ENCODE results near the gene AMBN. TPM values are rescaled to one million over a fixed set of nuclear protein-coding genes. Genes with fewer than 3 reads are reported as not detected.

AMBN gene
- total RNA-seq, 1 experiment from 2014 or later, result not detected

GRCh38 chr4:70651864-70652506 lies 59.9 kb downstream of the AMBN start:
- CTCF ChIA-PET, result interaction anchor here (0.8 to 1.3 kb wide), 4 partner anchors 19 to 358 kb away, joined by 4 to 6 read pairs (median 4); no protein-coding TSS in a partner anchor
- no TSS peak for BruUV-seq (replicated peaks)
- intact Hi-C loops (cut with micrococcal nuclease; ENCODE audit: unreplicated experiment), result loop anchor here (1.0 to 5.0 kb wide), 4 partner anchors 36 to 1061 kb away; partner anchors contain the start of gene UTP3
- Mint-ChIP-seq H3K4me1 (ENCODE audit: low read depth, unreplicated experiment) (no peaks in the 10 kb centered on the region), H3K4me3 (ENCODE audit: low read depth, unreplicated experiment) (no peak overlapping the region), H3K27ac (ENCODE audit: unreplicated experiment) (no peak overlapping the region), H3K27me3 (ENCODE audit: unreplicated experiment) (no peaks in the 10 kb centered on the region), H3K36me3 (ENCODE audit: insufficient read depth, unreplicated experiment) (no peaks in the 10 kb centered on the region), H3K9me3 (ENCODE audit: low read depth, unreplicated experiment) (no peaks in the 10 kb centered on the region)
- DNase-seq, result no peak
- TF ChIP-seq CTCF (IDR thresholded peaks at IDR 0.05; ENCODE audit: unreplicated experiment), result peak; percentile 29

- H3K4me1 Mint-ChIP-seq (ENCODE audit: low read depth, unreplicated experiment), result no peaks in the 10 kb centered on the region
- no peaks in the 10 kb centered on the region for H3K9me3 Mint-ChIP-seq (ENCODE audit: low read depth, unreplicated experiment)
- H3K4me3 Mint-ChIP-seq (ENCODE audit: low read depth, unreplicated experiment), result no peak overlapping the region
- no peaks in the 10 kb centered on the region for H3K36me3 Mint-ChIP-seq (ENCODE audit: insufficient read depth, unreplicated experiment)
- TF ChIP-seq CTCF (IDR thresholded peaks at IDR 0.05; ENCODE audit: unreplicated experiment), result no peak
- CTCF ChIA-PET, result no interaction called here
- DNase-seq, result no peak
- intact Hi-C loops (cut with micrococcal nuclease; ENCODE audit: unreplicated experiment), result loop anchor here (5.0 kb wide), 1 partner anchor 358 kb away; no protein-coding TSS in a partner anchor
- no peak overlapping the region for H3K27ac Mint-ChIP-seq (ENCODE audit: unreplicated experiment)
- no TSS peak for BruUV-seq (replicated peaks)
- H3K27me3 Mint-ChIP-seq (ENCODE audit: unreplicated experiment), result no peaks in the 10 kb centered on the region
These were observed 62.6 kb downstream of the AMBN start for GRCh38 chr4:70654605-70655011.

Other genes with a start within 250 kb of the AMBN start
- not detected in 2 replicates for gene SMR3A, start 231.5 kb upstream of the AMBN start, total RNA-seq (2022)
- gene SMR3B, start 209.1 kb upstream of the AMBN start, total RNA-seq (2022), result not detected in 2 replicates
- gene OPRPN, start 194.3 kb upstream of the AMBN start, total RNA-seq (2022), result not detected in 2 replicates
- gene MUC7, start 120.1 kb upstream of the AMBN start, total RNA-seq (2022), result not detected in 2 replicates
- not detected in 2 replicates for gene AMTN, start 73.7 kb upstream of the AMBN start, total RNA-seq (2022)
- gene ENAM, start 36.5 kb downstream of the AMBN start, total RNA-seq (2022), result 0.26 and 1.0 TPM in 2 replicates
- not detected in 2 replicates for gene JCHAIN, start 74.3 kb downstream of the AMBN start, total RNA-seq (2022)
- gene UTP3, start 96.3 kb downstream of the AMBN start, total RNA-seq (2022), result 22.2 and 24.2 TPM in 2 replicates
- 25.8 and 33.0 TPM in 2 replicates for gene RUFY3, start 129.7 kb downstream of the AMBN start, total RNA-seq (2022)
- gene GRSF1, start 247.6 kb downstream of the AMBN start, total RNA-seq (2022), result 63.0 and 68.7 TPM in 2 replicates